ENCODE results near the gene SLC35A5. TPM values are rescaled to one million over a fixed set of nuclear protein-coding genes. Genes with fewer than 3 reads are reported as not detected.

The SLC35A5 gene
- polyA plus RNA-seq, 1 donor, result 44.4 TPM

- Histone ChIP-seq H3K9me3 (ENCODE audit: control insufficient read depth, low read depth, low read length) (no peaks in the 10 kb centered on the region), H3K27ac (ENCODE audit: low read length) (no peak overlapping the region), H3K27me3 (ENCODE audit: control insufficient read depth, insufficient read depth, low read length) (no peaks in the 10 kb centered on the region), H3K36me3 (ENCODE audit: control insufficient read depth, insufficient read depth, low read length) (peaks cover 10% of the 10 kb centered on the region), H3K4me3 (ENCODE audit: low read length) (no peak overlapping the region), H3K4me1 (ENCODE audit: control insufficient read depth, insufficient read depth, low read length) (no peaks in the 10 kb centered on the region)
- no peak for DNase-seq
- WGBS (ENCODE audit: insufficient coverage, low lambda C conversion rate), result 100% methylated on average over 2 of the region's 2 CpGs
Measured at GRCh38 chr3:112597945-112598344, 36.1 kb downstream of the SLC35A5 start.

- peaks cover 4% of the 10 kb centered on the region for H3K36me3 ChIP-seq (ENCODE audit: control insufficient read depth, insufficient read depth, low read length)
- no peaks in the 10 kb centered on the region for H3K9me3 ChIP-seq (ENCODE audit: control insufficient read depth, low read depth, low read length)
- H3K4me3 ChIP-seq (ENCODE audit: low read length), result no peak overlapping the region
- H3K4me1 ChIP-seq (ENCODE audit: control insufficient read depth, insufficient read depth, low read length), result no peaks in the 10 kb centered on the region
- DNase-seq, result no peak
- no peaks in the 10 kb centered on the region for H3K27me3 ChIP-seq (ENCODE audit: control insufficient read depth, insufficient read depth, low read length)
- H3K27ac ChIP-seq (ENCODE audit: low read length), result no peak overlapping the region
Measured at GRCh38 chr3:112598731-112599130, 36.9 kb downstream of the SLC35A5 start.

GRCh38 chr3:112602217-112602838 lies 40.5 kb downstream of the SLC35A5 start:
- DNase-seq, result no peak
- H3K4me3 ChIP-seq (ENCODE audit: low read length), result no peak overlapping the region

GRCh38 chr3:112604536-112604935 lies 42.7 kb downstream of the SLC35A5 start:
- DNase-seq, result no peak
- Histone ChIP-seq H3K36me3 (ENCODE audit: control insufficient read depth, insufficient read depth, low read length) (peaks cover 2% of the 10 kb centered on the region), H3K27ac (ENCODE audit: low read length) (no peak overlapping the region), H3K4me3 (ENCODE audit: low read length) (no peak overlapping the region), H3K9me3 (ENCODE audit: control insufficient read depth, low read depth, low read length) (no peaks in the 10 kb centered on the region), H3K27me3 (ENCODE audit: control insufficient read depth, insufficient read depth, low read length) (peaks cover 2% of the 10 kb centered on the region), H3K4me1 (ENCODE audit: control insufficient read depth, insufficient read depth, low read length) (no peaks in the 10 kb centered on the region)
- WGBS (ENCODE audit: insufficient coverage, low lambda C conversion rate), result 80% methylated on average over 1 of the region's 4 CpGs

More at GRCh38 chr3:112602217-112602838, 40.5 kb downstream of the SLC35A5 start:
- H3K4me1 ChIP-seq (ENCODE audit: control insufficient read depth, insufficient read depth, low read length), result no peaks in the 10 kb centered on the region
- no peak overlapping the region for H3K27ac ChIP-seq (ENCODE audit: low read length)
- H3K36me3 ChIP-seq (ENCODE audit: control insufficient read depth, insufficient read depth, low read length), result peaks cover 2% of the 10 kb centered on the region
- H3K9me3 ChIP-seq (ENCODE audit: control insufficient read depth, low read depth, low read length), result no peaks in the 10 kb centered on the region
- H3K27me3 ChIP-seq (ENCODE audit: control insufficient read depth, insufficient read depth, low read length), result peaks cover 2% of the 10 kb centered on the region

- H3K9me3 ChIP-seq (ENCODE audit: control insufficient read depth, low read depth, low read length), result no peaks in the 10 kb centered on the region
Measured at GRCh38 chr3:112605285-112605684, 43.4 kb downstream of the SLC35A5 start.

GRCh38 chr3:112606098-112606497 lies 44.3 kb downstream of the SLC35A5 start:
- no peak for DNase-seq
- Histone ChIP-seq H3K4me1 (ENCODE audit: control insufficient read depth, insufficient read depth, low read length) (no peaks in the 10 kb centered on the region), H3K27ac (ENCODE audit: low read length) (no peak overlapping the region), H3K36me3 (ENCODE audit: control insufficient read depth, insufficient read depth, low read length) (peaks cover 2% of the 10 kb centered on the region), H3K9me3 (ENCODE audit: control insufficient read depth, low read depth, low read length) (no peaks in the 10 kb centered on the region), H3K4me3 (ENCODE audit: low read length) (no peak overlapping the region), H3K27me3 (ENCODE audit: control insufficient read depth, insufficient read depth, low read length) (peaks cover 2% of the 10 kb centered on the region)
- WGBS (ENCODE audit: insufficient coverage, low lambda C conversion rate), result no CpG with 5 or more reads among the region's 2 CpGs

More at GRCh38 chr3:112605285-112605684, 43.4 kb downstream of the SLC35A5 start:
- Histone ChIP-seq H3K4me3 (ENCODE audit: low read length) (no peak overlapping the region), H3K4me1 (ENCODE audit: control insufficient read depth, insufficient read depth, low read length) (no peaks in the 10 kb centered on the region), H3K27ac (ENCODE audit: low read length) (no peak overlapping the region), H3K27me3 (ENCODE audit: control insufficient read depth, insufficient read depth, low read length) (peaks cover 2% of the 10 kb centered on the region), H3K36me3 (ENCODE audit: control insufficient read depth, insufficient read depth, low read length) (peaks cover 2% of the 10 kb centered on the region)
- WGBS (ENCODE audit: insufficient coverage, low lambda C conversion rate), result 80% methylated on average over 1 of the region's 9 CpGs
- DNase-seq, result peak; percentile 5 to 15

- Histone ChIP-seq H3K4me1 (ENCODE audit: control insufficient read depth, insufficient read depth, low read length) (no peaks in the 10 kb centered on the region), H3K9me3 (ENCODE audit: control insufficient read depth, low read depth, low read length) (no peaks in the 10 kb centered on the region), H3K27ac (ENCODE audit: low read length) (no peak overlapping the region), H3K27me3 (ENCODE audit: control insufficient read depth, insufficient read depth, low read length) (peaks cover 2% of the 10 kb centered on the region), H3K36me3 (ENCODE audit: control insufficient read depth, insufficient read depth, low read length) (peaks cover 2% of the 10 kb centered on the region), H3K4me3 (ENCODE audit: low read length) (no peak overlapping the region)
- no peak for DNase-seq
Measured at GRCh38 chr3:112607863-112608262, 46.0 kb downstream of the SLC35A5 start.

- peaks cover 2% of the 10 kb centered on the region for H3K36me3 ChIP-seq (ENCODE audit: control insufficient read depth, insufficient read depth, low read length)
- DNase-seq, result no peak
- no peak overlapping the region for H3K4me3 ChIP-seq (ENCODE audit: low read length)
- 76% methylated on average over 2 of the region's 3 CpGs for WGBS (ENCODE audit: insufficient coverage, low lambda C conversion rate)
- H3K27ac ChIP-seq (ENCODE audit: low read length), result no peak overlapping the region
- H3K27me3 ChIP-seq (ENCODE audit: control insufficient read depth, insufficient read depth, low read length), result peaks cover 2% of the 10 kb centered on the region
- H3K9me3 ChIP-seq (ENCODE audit: control insufficient read depth, low read depth, low read length), result no peaks in the 10 kb centered on the region
- H3K4me1 ChIP-seq (ENCODE audit: control insufficient read depth, insufficient read depth, low read length), result no peaks in the 10 kb centered on the region
Measured at GRCh38 chr3:112610121-112610520, 48.3 kb downstream of the SLC35A5 start.

- WGBS (ENCODE audit: insufficient coverage, low lambda C conversion rate), result 100% methylated on average over 1 of the region's 5 CpGs
- H3K36me3 ChIP-seq (ENCODE audit: control insufficient read depth, insufficient read depth, low read length), result no peaks in the 10 kb centered on the region
- no peak overlapping the region for H3K27ac ChIP-seq (ENCODE audit: low read length)
- no peaks in the 10 kb centered on the region for H3K27me3 ChIP-seq (ENCODE audit: control insufficient read depth, insufficient read depth, low read length)
- H3K4me1 ChIP-seq (ENCODE audit: control insufficient read depth, insufficient read depth, low read length), result no peaks in the 10 kb centered on the region
- no peak overlapping the region for H3K4me3 ChIP-seq (ENCODE audit: low read length)
- DNase-seq, result no peak
- H3K9me3 ChIP-seq (ENCODE audit: control insufficient read depth, low read depth, low read length), result no peaks in the 10 kb centered on the region
Measured at GRCh38 chr3:112611752-112612515, 50.1 kb downstream of the SLC35A5 start.

- Histone ChIP-seq H3K27me3 (ENCODE audit: control insufficient read depth, insufficient read depth, low read length) (no peaks in the 10 kb centered on the region), H3K36me3 (ENCODE audit: control insufficient read depth, insufficient read depth, low read length) (no peaks in the 10 kb centered on the region), H3K4me1 (ENCODE audit: control insufficient read depth, insufficient read depth, low read length) (no peaks in the 10 kb centered on the region), H3K27ac (ENCODE audit: low read length) (no peak overlapping the region), H3K4me3 (ENCODE audit: low read length) (no peak overlapping the region), H3K9me3 (ENCODE audit: control insufficient read depth, low read depth, low read length) (no peaks in the 10 kb centered on the region)
- no peak for DNase-seq
- WGBS (ENCODE audit: insufficient coverage, low lambda C conversion rate), result 78% methylated on average over 4 of the region's 7 CpGs
Measured at GRCh38 chr3:112615989-112616731, 54.3 kb downstream of the SLC35A5 start.
